Mesothelial cell of epicardium (in vitro differentiated cells): ENCODE data around the gene LRRC45. TPM values are rescaled to one million over a fixed set of nuclear protein-coding genes. Genes with fewer than 3 reads are reported as not detected.

Experiments
- DNase-seq, 2 experiments: peaks; one replicate each; pipeline ENCODE4 v3.0.0; 2021; ENCODE audit warnings: low spot score in 2 of 2; ENCODE audit not compliant: unreplicated experiment in 2 of 2
- H3K27ac Mint-ChIP-seq: 2 replicates; pipeline ENCODE4 v1.8.0; 2021; ENCODE audit warnings: mixed read lengths
- H3K27me3 Mint-ChIP-seq: 2 replicates; pipeline ENCODE4 v1.8.0; 2021; ENCODE audit warnings: low read depth, mixed read lengths
- H3K36me3 Mint-ChIP-seq: 2 replicates; pipeline ENCODE4 v1.8.0; 2021; ENCODE audit warnings: mixed read lengths
- H3K4me1 Mint-ChIP-seq: 2 replicates; pipeline ENCODE4 v1.8.0; 2021; ENCODE audit warnings: mixed read lengths
- H3K4me3 Mint-ChIP-seq: 2 replicates; pipeline ENCODE4 v1.8.0; 2021; ENCODE audit warnings: mild to moderate bottlenecking, moderate library complexity, mixed read lengths
- H3K9me3 Mint-ChIP-seq: 2 replicates; pipeline ENCODE4 v1.8.0; 2021; ENCODE audit warnings: mixed read lengths
- CTCF ChIP-seq: fragments of 200-600 bp; sonication (generic); IDR thresholded peaks from one replicate; pipeline ENCODE4 v1.5.0; 2021; ENCODE audit warnings: antibody characterized with exemption; ENCODE audit not compliant: unreplicated experiment
- total RNA-seq: library from RNA; stranded (reverse); gene quantifications from 3 replicates; pipeline ENCODE4 v1.2.1, GENCODE V29; 2021

The LRRC45 gene
- total RNA-seq, 1 donor from 2014 or later, result 16.9 TPM

- Mint-ChIP-seq H3K4me1 (peaks cover 23% of the 10 kb centered on the region), H3K4me3 (no peak overlapping the region), H3K27ac (no peak overlapping the region), H3K27me3 (no peaks in the 10 kb centered on the region), H3K9me3 (no peaks in the 10 kb centered on the region), H3K36me3 (no peaks in the 10 kb centered on the region)
- no peak for DNase-seq
- TF ChIP-seq CTCF, result no peak
These were observed 18.3 kb upstream of the LRRC45 start for GRCh38 chr17:82004517-82005455.

GRCh38 chr17:82005701-82006348 lies 17.3 kb upstream of the LRRC45 start:
- Mint-ChIP-seq H3K4me1 (peaks cover 20% of the 10 kb centered on the region), H3K9me3 (no peaks in the 10 kb centered on the region), H3K36me3 (no peaks in the 10 kb centered on the region), H3K27me3 (no peaks in the 10 kb centered on the region), H3K4me3 (no peak overlapping the region), H3K27ac (no peak overlapping the region)
- DNase-seq, result no peak
- no peak for TF ChIP-seq CTCF

- TF ChIP-seq CTCF, result no peak
- DNase-seq, result no peak
- no peak overlapping the region for H3K4me3 Mint-ChIP-seq
- H3K4me1 Mint-ChIP-seq, result peaks cover 20% of the 10 kb centered on the region
- H3K27ac Mint-ChIP-seq, result no peak overlapping the region
- no peaks in the 10 kb centered on the region for H3K36me3 Mint-ChIP-seq
- no peaks in the 10 kb centered on the region for H3K27me3 Mint-ChIP-seq
- H3K9me3 Mint-ChIP-seq, result no peaks in the 10 kb centered on the region
These were observed 16.5 kb upstream of the LRRC45 start for GRCh38 chr17:82006468-82007227.

- Mint-ChIP-seq H3K4me3 (no peak overlapping the region), H3K27me3 (no peaks in the 10 kb centered on the region), H3K27ac (no peak overlapping the region), H3K36me3 (no peaks in the 10 kb centered on the region), H3K4me1 (peaks cover 20% of the 10 kb centered on the region), H3K9me3 (no peaks in the 10 kb centered on the region)
- TF ChIP-seq CTCF, result no peak
- no peak for DNase-seq
These were observed 15.9 kb upstream of the LRRC45 start for GRCh38 chr17:82007228-82007494.

- Mint-ChIP-seq H3K4me3 (no peak overlapping the region), H3K4me1 (peaks cover 21% of the 10 kb centered on the region), H3K27ac (no peak overlapping the region), H3K9me3 (no peaks in the 10 kb centered on the region), H3K27me3 (no peaks in the 10 kb centered on the region), H3K36me3 (no peaks in the 10 kb centered on the region)
- no peak for TF ChIP-seq CTCF
- no peak for DNase-seq
These were observed 15.4 kb upstream of the LRRC45 start for GRCh38 chr17:82007495-82008257.
